GM12864 (cell line): Measurements from ENCODE around the gene SMIM17.

Experiments used
- DNase-seq: peaks from one replicate; pipeline ENCODE4 v3.0.0-alpha.2; 2011; ENCODE audit warnings: low read depth
- H3K4me3 ChIP-seq: 2 replicates; pipeline ENCODE4 v1.5.1; 2011; ENCODE audit warnings: mild to moderate bottlenecking, low read depth, low read length, control low read depth
- TF ChIP-seq, protein P1 (sequence below): IDR thresholded peaks from 2 replicates; pipeline ENCODE4 v1.5.1; 2011; ENCODE audit warnings: low read depth, mild to moderate bottlenecking, moderate library complexity, low read length, control low read depth, inconsistent platforms; ENCODE audit errors: missing control alignments

Gene SMIM17

DNA sequence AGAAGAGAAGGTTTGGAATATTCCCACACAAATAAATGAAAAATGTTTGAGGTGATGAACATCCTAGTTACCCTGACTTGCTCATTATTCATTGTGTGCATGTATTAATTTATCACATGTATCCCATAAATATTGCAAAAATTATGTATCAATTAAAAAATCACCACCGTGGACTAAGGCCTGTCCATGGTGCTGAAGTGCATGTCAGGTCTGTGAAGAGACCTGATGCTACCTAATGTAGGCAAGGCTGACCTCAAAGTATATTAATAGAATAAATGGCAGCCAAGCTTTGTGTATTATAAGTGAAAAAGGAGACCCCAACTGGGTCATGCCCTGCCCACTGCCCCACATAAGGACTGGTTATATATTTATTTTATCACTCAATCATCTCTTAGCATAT lies 63.0 kb downstream of the SMIM17 start:
- TF ChIP-seq, protein P1, sequence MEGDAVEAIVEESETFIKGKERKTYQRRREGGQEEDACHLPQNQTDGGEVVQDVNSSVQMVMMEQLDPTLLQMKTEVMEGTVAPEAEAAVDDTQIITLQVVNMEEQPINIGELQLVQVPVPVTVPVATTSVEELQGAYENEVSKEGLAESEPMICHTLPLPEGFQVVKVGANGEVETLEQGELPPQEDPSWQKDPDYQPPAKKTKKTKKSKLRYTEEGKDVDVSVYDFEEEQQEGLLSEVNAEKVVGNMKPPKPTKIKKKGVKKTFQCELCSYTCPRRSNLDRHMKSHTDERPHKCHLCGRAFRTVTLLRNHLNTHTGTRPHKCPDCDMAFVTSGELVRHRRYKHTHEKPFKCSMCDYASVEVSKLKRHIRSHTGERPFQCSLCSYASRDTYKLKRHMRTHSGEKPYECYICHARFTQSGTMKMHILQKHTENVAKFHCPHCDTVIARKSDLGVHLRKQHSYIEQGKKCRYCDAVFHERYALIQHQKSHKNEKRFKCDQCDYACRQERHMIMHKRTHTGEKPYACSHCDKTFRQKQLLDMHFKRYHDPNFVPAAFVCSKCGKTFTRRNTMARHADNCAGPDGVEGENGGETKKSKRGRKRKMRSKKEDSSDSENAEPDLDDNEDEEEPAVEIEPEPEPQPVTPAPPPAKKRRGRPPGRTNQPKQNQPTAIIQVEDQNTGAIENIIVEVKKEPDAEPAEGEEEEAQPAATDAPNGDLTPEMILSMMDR = no peak
- no peak for DNase-seq
- no peak overlapping the region for H3K4me3 ChIP-seq
